ENCODE results near the gene SSRP1.

Gene SSRP1

DNA sequence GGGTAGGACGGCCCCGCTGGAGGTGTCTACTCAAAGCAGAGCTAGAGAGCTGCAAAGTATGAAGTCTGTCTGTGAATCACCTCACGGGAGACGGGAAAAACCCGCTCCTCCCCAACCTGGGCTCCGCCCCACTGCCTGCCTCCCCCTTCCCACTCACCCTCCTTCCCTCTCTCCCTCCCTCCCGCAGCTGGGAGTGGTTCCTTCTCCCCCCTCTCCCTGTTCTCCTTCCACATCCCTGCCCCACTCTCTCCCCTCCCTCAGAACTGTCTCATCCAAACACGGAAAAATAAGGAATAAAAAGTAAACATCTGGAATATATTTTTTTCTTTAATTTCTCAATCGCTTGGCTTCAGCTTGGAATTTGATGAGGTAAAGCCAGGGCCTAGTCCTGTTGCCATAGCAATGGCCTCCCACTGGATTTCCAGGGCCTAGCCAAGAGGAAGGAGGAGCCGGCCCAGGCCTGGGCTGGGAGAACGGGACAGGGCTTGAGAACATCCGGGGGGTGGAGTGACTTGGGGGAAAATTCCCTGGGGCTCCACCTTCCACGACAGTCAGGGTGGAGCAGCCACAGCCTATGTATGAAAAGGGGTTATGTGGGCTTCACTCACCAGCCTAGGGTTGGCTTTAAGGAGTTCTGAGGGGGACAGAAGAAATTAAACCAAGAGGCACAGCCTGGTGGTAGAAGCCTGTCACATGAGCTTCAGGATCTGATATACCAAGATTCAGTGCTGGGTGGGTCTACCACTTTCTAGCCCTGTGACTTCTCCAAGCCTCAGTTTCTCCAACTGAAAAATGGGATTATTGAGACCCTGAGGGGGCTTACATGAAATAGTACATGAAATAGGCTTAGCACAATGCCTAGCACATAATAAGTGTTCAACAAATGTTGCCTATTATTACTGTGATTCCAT, 13.2 kb downstream of the SSRP1 start:
- TF ChIP-seq, protein P1, sequence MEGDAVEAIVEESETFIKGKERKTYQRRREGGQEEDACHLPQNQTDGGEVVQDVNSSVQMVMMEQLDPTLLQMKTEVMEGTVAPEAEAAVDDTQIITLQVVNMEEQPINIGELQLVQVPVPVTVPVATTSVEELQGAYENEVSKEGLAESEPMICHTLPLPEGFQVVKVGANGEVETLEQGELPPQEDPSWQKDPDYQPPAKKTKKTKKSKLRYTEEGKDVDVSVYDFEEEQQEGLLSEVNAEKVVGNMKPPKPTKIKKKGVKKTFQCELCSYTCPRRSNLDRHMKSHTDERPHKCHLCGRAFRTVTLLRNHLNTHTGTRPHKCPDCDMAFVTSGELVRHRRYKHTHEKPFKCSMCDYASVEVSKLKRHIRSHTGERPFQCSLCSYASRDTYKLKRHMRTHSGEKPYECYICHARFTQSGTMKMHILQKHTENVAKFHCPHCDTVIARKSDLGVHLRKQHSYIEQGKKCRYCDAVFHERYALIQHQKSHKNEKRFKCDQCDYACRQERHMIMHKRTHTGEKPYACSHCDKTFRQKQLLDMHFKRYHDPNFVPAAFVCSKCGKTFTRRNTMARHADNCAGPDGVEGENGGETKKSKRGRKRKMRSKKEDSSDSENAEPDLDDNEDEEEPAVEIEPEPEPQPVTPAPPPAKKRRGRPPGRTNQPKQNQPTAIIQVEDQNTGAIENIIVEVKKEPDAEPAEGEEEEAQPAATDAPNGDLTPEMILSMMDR (IDR thresholded peaks at IDR 0.05), result no peak
- TF ChIP-seq ZFX (IDR thresholded peaks at IDR 0.05; ENCODE audit: borderline replicate concordance), result no peak
- H3K27ac ChIP-seq, result peak overlapping the region; percentile 98

DNA sequence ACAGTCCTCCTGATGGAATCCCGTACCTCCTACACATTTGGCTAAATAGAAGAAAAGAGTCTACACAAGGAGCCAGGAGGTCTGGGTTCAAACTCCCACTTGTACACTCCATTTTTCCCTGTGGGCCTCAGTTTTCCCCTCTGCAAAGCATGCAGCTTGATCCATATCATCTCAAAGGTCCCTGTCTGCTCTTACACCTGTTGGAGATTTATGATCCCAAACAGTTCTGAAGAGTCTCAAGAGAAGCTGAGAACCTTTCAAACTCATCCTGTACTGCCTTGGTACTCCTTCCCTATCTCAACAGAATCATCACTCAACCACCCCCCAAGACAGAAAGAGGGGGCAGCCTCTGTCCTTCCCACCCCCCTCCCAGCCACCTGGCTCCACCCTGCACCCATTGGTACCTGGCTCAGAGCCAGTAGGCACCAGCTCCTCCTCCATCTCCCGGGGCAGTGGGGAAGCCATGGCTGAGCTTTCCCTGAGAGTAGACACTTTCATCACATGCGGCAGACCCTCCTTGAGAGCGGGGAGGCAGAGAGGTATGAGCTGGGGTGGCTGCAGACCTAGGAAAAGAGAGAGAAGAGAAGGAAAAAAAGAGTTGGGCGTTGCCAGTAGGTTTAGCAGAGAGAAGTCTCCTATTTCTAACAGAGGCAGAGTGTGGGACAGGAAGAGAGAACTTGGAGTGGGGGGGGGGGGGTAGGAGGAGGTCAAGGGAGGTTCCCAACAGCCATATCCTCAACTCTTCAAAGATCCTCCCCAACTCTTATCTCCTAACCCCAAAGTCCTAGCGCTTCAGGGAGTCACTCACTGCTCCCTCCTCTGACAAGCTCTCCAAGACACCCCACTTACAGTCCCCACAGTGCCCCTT, 14.1 kb downstream of the SSRP1 start:
- TF ChIP-seq, protein P1 (IDR thresholded peaks at IDR 0.05), result no peak
- no peak for TF ChIP-seq ZFX (IDR thresholded peaks at IDR 0.05; ENCODE audit: borderline replicate concordance)
- peak overlapping the region; percentile 98 for H3K27ac ChIP-seq

DNA sequence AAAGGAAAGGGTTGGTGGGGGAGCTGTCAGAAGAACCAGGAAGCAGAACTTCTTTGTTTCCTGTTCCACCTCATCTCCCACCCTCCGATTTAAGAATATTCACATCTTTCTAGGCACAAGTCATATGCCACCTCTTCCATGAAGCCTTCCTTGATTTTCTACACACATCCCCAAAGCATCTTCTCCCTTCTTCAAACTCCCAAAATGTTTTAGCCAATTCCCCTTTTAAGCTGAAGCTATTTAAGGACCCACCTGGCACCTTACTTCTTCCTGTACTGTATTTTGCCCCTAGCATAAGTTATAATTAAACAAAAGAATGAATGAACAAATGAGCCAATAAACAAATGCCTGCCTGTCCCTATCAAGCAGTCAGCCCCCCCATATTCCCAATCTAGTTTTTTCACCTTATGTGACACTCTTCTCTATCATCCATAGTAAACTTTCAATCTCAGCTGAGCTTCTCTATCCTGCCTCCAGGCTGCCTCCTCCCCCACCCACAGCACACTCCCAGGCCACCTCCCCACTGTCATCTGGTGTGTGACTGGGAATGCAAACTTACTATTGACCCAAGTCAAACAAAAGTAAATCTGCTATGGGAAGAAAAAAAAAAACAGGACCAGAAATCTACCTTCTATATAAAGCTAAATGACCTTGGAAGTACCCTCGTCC, 14.8 kb downstream of the SSRP1 start:
- peak overlapping the region; percentile 98 for H3K27ac ChIP-seq

DNA sequence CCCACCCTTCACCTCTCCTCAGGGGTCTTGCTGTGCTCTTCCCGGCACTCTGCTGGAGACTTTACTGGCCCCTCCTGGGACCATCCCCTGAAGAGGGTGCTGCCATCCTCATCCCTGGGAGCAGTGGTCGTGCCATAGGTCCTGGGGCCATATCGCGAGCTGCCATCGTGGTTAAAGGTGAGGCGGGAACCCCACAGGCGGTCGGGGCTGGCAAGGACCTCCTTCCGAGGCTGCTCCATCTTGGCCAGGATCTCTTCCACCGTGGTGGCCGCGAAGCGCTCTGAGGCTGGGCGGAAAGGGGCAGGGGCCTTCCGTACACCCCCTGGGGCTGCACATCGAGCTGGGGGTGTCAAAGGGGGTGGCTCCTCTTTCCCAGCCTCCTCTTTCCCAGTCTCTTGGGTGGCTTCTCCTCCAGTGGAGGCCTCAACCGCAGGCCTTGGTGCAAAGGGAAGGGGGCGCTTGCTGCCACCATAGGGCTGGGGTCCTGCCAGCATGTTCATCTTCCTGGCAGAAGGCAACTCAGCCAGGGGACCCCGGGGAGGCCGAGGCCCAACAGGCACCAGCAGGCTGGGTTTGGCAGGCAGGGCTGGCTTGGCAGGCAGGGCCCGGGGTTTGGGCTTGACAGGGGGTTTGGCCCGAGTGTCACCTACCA, 15.5 kb downstream of the SSRP1 start:
- TF ChIP-seq, protein P1 (IDR thresholded peaks at IDR 0.05), result no peak
- TF ChIP-seq ZFX (IDR thresholded peaks at IDR 0.05; ENCODE audit: borderline replicate concordance), result no peak
- H3K27ac ChIP-seq, result peak overlapping the region; percentile 98

More for the DNA sequence above, 14.8 kb downstream of the SSRP1 start:
- TF ChIP-seq, protein P1 (IDR thresholded peaks at IDR 0.05), result no peak
- no peak for TF ChIP-seq ZFX (IDR thresholded peaks at IDR 0.05; ENCODE audit: borderline replicate concordance)

DNA sequence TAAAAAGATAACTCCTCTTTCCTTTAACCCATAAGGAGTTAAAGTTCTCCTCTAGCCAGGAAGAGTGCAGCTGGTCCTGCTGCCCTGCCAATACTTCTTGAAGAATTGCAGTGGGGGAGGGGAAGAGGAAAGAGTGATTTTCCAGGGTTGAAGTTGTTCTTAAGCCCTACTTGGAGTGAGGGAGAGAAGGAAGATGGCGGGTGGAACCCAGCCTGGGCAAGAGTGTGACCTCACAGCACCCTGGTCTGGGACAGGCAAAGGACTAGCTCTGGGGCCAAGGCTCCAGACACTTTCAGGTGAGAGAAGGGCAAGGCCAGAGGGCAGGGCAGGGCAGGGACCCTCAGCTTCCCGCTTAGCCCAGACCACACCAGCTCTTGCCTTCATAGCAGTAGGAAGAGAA, 17.5 kb downstream of the SSRP1 start:
- TF ChIP-seq, protein P1 (IDR thresholded peaks at IDR 0.05), result no peak
- no peak for TF ChIP-seq ZFX (IDR thresholded peaks at IDR 0.05; ENCODE audit: borderline replicate concordance)
- H3K27ac ChIP-seq, result no peak overlapping the region

DNA sequence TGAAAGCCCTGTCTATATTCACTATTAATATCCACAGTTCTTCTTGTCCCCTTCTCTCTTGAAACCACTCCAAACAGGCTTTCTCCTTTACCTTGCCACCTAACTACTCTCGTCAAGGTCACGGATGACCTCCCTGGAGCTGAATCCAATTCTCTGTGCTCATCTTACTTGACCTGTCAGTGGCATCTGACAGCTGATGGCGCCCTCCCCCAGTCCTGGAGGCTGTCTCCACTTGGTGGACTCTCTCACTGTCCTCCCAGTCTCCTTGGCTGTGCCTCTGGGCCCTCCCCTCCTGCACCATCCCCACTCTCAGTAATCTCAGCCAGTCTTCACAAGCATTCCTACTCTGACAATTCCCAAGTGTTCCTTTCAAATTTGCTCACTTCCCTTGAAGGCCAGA, 19.7 kb downstream of the SSRP1 start:
- H3K27ac ChIP-seq, result no peak overlapping the region

More for the DNA sequence above, 19.7 kb downstream of the SSRP1 start:
- TF ChIP-seq, protein P1 (IDR thresholded peaks at IDR 0.05), result no peak
- no peak for TF ChIP-seq ZFX (IDR thresholded peaks at IDR 0.05; ENCODE audit: borderline replicate concordance)

Measured in 22Rv1 (cell line).